Natural killer cell treated with Interleukin-12 subunit alpha and Interleukin-12 subunit beta and Interleukin-15 and Interleukin-18, amount 100 ng/mL, for 72 hours (primary cell): ENCODE data around the gene SLC25A39. TPM values are rescaled to one million over a fixed set of nuclear protein-coding genes. Genes with fewer than 3 reads are reported as not detected.

Experiments
- ATAC-seq, 2 donors: fragments of 150-1000 bp; cut with Tn5 transposase in 1 of 2; sonication (Bioruptor Pico), chemical (Tn5 transposase) in 1 of 2; 2 replicates each; pipeline ENCODE4 v1.10.0; 2021
- DNase-seq: peaks from one replicate; pipeline ENCODE4 v3.0.0; 2022; ENCODE audit warnings: low spot score
- H3K27ac Mint-ChIP-seq, 2 donors: 1 replicate in 1 of 2; 2 replicates in 1 of 2; pipeline ENCODE4 v1.8.0; 2022; ENCODE audit warnings: mixed read lengths in 2 of 2, mild to moderate bottlenecking in 1 of 2, moderate library complexity in 1 of 2
- H3K27me3 Mint-ChIP-seq, 2 donors: 1 replicate in 1 of 2; 2 replicates in 1 of 2; pipeline ENCODE4 v1.8.0; 2022; ENCODE audit warnings: mixed read lengths in 2 of 2
- H3K36me3 Mint-ChIP-seq: one replicate; pipeline ENCODE4 v1.8.0; 2022; ENCODE audit warnings: mixed read lengths
- H3K4me1 Mint-ChIP-seq, 2 donors: 1 replicate in 1 of 2; 2 replicates in 1 of 2; pipeline ENCODE4 v1.8.0; 2022; ENCODE audit warnings: low read depth in 2 of 2, mixed read lengths in 2 of 2, mild to moderate bottlenecking in 1 of 2
- H3K4me3 Mint-ChIP-seq: one replicate; pipeline ENCODE4 v1.8.0; 2022; ENCODE audit warnings: mixed read lengths
- H3K9me3 Mint-ChIP-seq: 2 replicates; pipeline ENCODE4 v1.8.0; 2022; ENCODE audit warnings: mixed read lengths
- total RNA-seq, 2 donors: library from RNA; stranded (reverse); gene quantifications; one replicate each; pipeline ENCODE4 v1.2.3, GENCODE V29; 2022

The SLC25A39 gene
- total RNA-seq, 2 donors from 2014 or later, result 121 to 192 TPM

- no peak for DNase-seq
- Mint-ChIP-seq H3K27me3 (peaks cover 24 to 26% of the 10 kb centered on the region in 2 donors), H3K36me3 (no peaks in the 10 kb centered on the region), H3K27ac (no peak overlapping the region), H3K4me3 (no peak overlapping the region), H3K4me1 (peaks cover 16 to 18% of the 10 kb centered on the region in 2 donors), H3K9me3 (no peaks in the 10 kb centered on the region)
- ATAC-seq, result no peak
These were observed 15.8 kb downstream of the SLC25A39 start for GRCh38 chr17:44308865-44309264.

GRCh38 chr17:44308320-44308818 is 16.3 kb downstream of the SLC25A39 start, which contains the start of gene RUNDC3A:
Gene RUNDC3A, plus strand, starts transcription at chr17:44308601. Its CDS starts 232 bp downstream, at chr17:44308833.
- Mint-ChIP-seq H3K4me1 (peaks cover 16 to 20% of the 10 kb centered on the region in 2 donors), H3K4me3 (peak within 1 kb of the TSS; percentile 44), H3K27me3 (peaks cover 22 to 23% of the 10 kb centered on the region in 2 donors), H3K9me3 (no peaks in the 10 kb centered on the region), H3K27ac (no peak within 1 kb of the TSS), H3K36me3 (no peaks in the 10 kb centered on the region)
- DNase-seq, result peak; percentile 81
- peak; percentile 90 to 95 for ATAC-seq

GRCh38 chr17:44307387-44308186 is 17.0 kb downstream of the SLC25A39 start:
- Mint-ChIP-seq H3K27ac (no peak overlapping the region), H3K27me3 (peaks cover 22 to 23% of the 10 kb centered on the region in 2 donors), H3K36me3 (no peaks in the 10 kb centered on the region), H3K4me3 (peak overlapping the region; percentile 44), H3K9me3 (no peaks in the 10 kb centered on the region), H3K4me1 (peaks cover 16 to 20% of the 10 kb centered on the region in 2 donors)
- ATAC-seq (no peak), DNase-seq (no peak)

- Mint-ChIP-seq H3K27me3 (peaks cover 22 to 24% of the 10 kb centered on the region in 2 donors), H3K9me3 (no peaks in the 10 kb centered on the region), H3K4me1 (peaks cover 12 to 15% of the 10 kb centered on the region in 2 donors), H3K27ac (no peak overlapping the region), H3K4me3 (no peak overlapping the region), H3K36me3 (no peaks in the 10 kb centered on the region)
- DNase-seq (no peak), ATAC-seq (no peak)
These were observed 20.0 kb downstream of the SLC25A39 start for GRCh38 chr17:44304651-44305050.

- no peak overlapping the region for H3K27ac Mint-ChIP-seq
- peaks cover 6 to 10% of the 10 kb centered on the region in 2 donors for H3K27me3 Mint-ChIP-seq
- peaks cover 0 to 2% of the 10 kb centered on the region in 2 donors for H3K4me1 Mint-ChIP-seq
- H3K36me3 Mint-ChIP-seq, result no peaks in the 10 kb centered on the region
- no peaks in the 10 kb centered on the region for H3K9me3 Mint-ChIP-seq
- no peak overlapping the region for H3K4me3 Mint-ChIP-seq
- ATAC-seq, result no peak
- DNase-seq, result no peak
These were observed 26.6 kb downstream of the SLC25A39 start for GRCh38 chr17:44297975-44298374.

GRCh38 chr17:44293509-44294226 is 31.0 kb downstream of the SLC25A39 start:
- no peak overlapping the region for H3K4me3 Mint-ChIP-seq
- peaks cover 9% of the 10 kb centered on the region in 2 donors for H3K27me3 Mint-ChIP-seq
- DNase-seq (peak; percentile 53), ATAC-seq (peak in 1 of 2 donors; percentile 56)
- H3K4me1 Mint-ChIP-seq, result peaks cover 0 to 2% of the 10 kb centered on the region in 2 donors
- H3K36me3 Mint-ChIP-seq, result no peaks in the 10 kb centered on the region
- no peaks in the 10 kb centered on the region for H3K9me3 Mint-ChIP-seq
- no peak overlapping the region for H3K27ac Mint-ChIP-seq

GRCh38 chr17:44287651-44288050 is 37.0 kb downstream of the SLC25A39 start:
- peaks cover 16 to 18% of the 10 kb centered on the region in 2 donors for H3K27me3 Mint-ChIP-seq
- no peaks in the 10 kb centered on the region for H3K4me1 Mint-ChIP-seq
- no peak overlapping the region for H3K4me3 Mint-ChIP-seq
- DNase-seq (no peak), ATAC-seq (no peak)
- no peaks in the 10 kb centered on the region for H3K36me3 Mint-ChIP-seq
- no peak overlapping the region for H3K27ac Mint-ChIP-seq
- no peaks in the 10 kb centered on the region for H3K9me3 Mint-ChIP-seq

GRCh38 chr17:44284024-44284400 is 40.6 kb downstream of the SLC25A39 start:
- ATAC-seq (no peak), DNase-seq (no peak)
- Mint-ChIP-seq H3K4me1 (peaks cover 15 to 16% of the 10 kb centered on the region in 2 donors), H3K36me3 (no peaks in the 10 kb centered on the region), H3K4me3 (no peak overlapping the region), H3K27ac (no peak overlapping the region), H3K27me3 (peaks cover 10 to 12% of the 10 kb centered on the region in 2 donors), H3K9me3 (no peaks in the 10 kb centered on the region)

- peaks cover 15 to 16% of the 10 kb centered on the region in 2 donors for H3K4me1 Mint-ChIP-seq
- no peak overlapping the region for H3K4me3 Mint-ChIP-seq
- H3K27ac Mint-ChIP-seq, result no peak overlapping the region
- H3K27me3 Mint-ChIP-seq, result peaks cover 7% of the 10 kb centered on the region in 2 donors
- H3K9me3 Mint-ChIP-seq, result no peaks in the 10 kb centered on the region
- DNase-seq (no peak), ATAC-seq (no peak)
- H3K36me3 Mint-ChIP-seq, result no peaks in the 10 kb centered on the region
These were observed 41.1 kb downstream of the SLC25A39 start for GRCh38 chr17:44283344-44284023.

- H3K4me1 Mint-ChIP-seq, result peaks cover 16 to 18% of the 10 kb centered on the region in 2 donors
- no peak for ATAC-seq
- no peak overlapping the region for H3K4me3 Mint-ChIP-seq
- no peaks in the 10 kb centered on the region for H3K36me3 Mint-ChIP-seq
- DNase-seq, result no peak
- no peaks in the 10 kb centered on the region for H3K27me3 Mint-ChIP-seq
- H3K27ac Mint-ChIP-seq, result no peak overlapping the region
- H3K9me3 Mint-ChIP-seq, result no peaks in the 10 kb centered on the region
These were observed 42.4 kb downstream of the SLC25A39 start for GRCh38 chr17:44282264-44282663.

GRCh38 chr17:44281570-44281969 is 43.1 kb downstream of the SLC25A39 start:
- Mint-ChIP-seq H3K9me3 (no peaks in the 10 kb centered on the region), H3K4me3 (no peak overlapping the region), H3K36me3 (no peaks in the 10 kb centered on the region), H3K27ac (no peak overlapping the region), H3K4me1 (peaks cover 16 to 18% of the 10 kb centered on the region in 2 donors), H3K27me3 (no peaks in the 10 kb centered on the region)
- DNase-seq (no peak), ATAC-seq (no peak)

GRCh38 chr17:44280392-44280937 is 44.2 kb downstream of the SLC25A39 start:
- peak in 1 of 2 donors; percentile 13 for ATAC-seq
- DNase-seq, result no peak
- H3K36me3 Mint-ChIP-seq, result no peaks in the 10 kb centered on the region
- H3K4me3 Mint-ChIP-seq, result peak overlapping the region; percentile 71
- H3K4me1 Mint-ChIP-seq, result peaks cover 16 to 18% of the 10 kb centered on the region in 2 donors
- peak overlapping the region; percentile 66 to 76 for H3K27ac Mint-ChIP-seq
- H3K27me3 Mint-ChIP-seq, result no peaks in the 10 kb centered on the region
- no peaks in the 10 kb centered on the region for H3K9me3 Mint-ChIP-seq

- ATAC-seq (peak; percentile 98), DNase-seq (peak; percentile 91)
- Mint-ChIP-seq H3K27ac (peak overlapping the region; percentile 66 to 76), H3K9me3 (no peaks in the 10 kb centered on the region), H3K4me3 (peak overlapping the region; percentile 71), H3K27me3 (no peaks in the 10 kb centered on the region), H3K4me1 (peaks cover 16 to 18% of the 10 kb centered on the region in 2 donors), H3K36me3 (no peaks in the 10 kb centered on the region)
These were observed 44.8 kb downstream of the SLC25A39 start for GRCh38 chr17:44279666-44280391.
